Pancreas (tissue), 10 donors: ENCODE measurements around the gene MAP2K4. TPM values are rescaled to one million over a fixed set of nuclear protein-coding genes. Genes with fewer than 3 reads are reported as not detected.

ENCODE experiments used
- ATAC-seq, 4 donors: fragments of 200-7000 bp; cut with Tn5 transposase; one replicate each; pipeline versions ENCODE4 v1.8.0 to v1.9.1; 2020; ENCODE audit warnings: mild to moderate bottlenecking in 4 of 4, moderate library complexity in 4 of 4
- DNase-seq, 6 donors: peaks; one replicate each; pipeline ENCODE4 v3.0.0-alpha.2; 2020
- FAIRE-seq: peaks from 2 replicates; lab custom pipeline; 2012; peaks lifted over from hg19 to GRCh38; lab: Jason Lieb, UNC
- H3K27ac ChIP-seq, 4 donors: fragments of 200-600 bp; sonication (generic); 1 replicate in 3 of 4; 2 replicates in 1 of 4; pipeline versions ENCODE4 v1.5.0 to v1.8.0; 2020
- H3K27me3 ChIP-seq, 4 donors: fragments of 200-600 bp; one replicate each; pipeline ENCODE4 v1.8.0; 2021
- H3K36me3 ChIP-seq, 3 donors: fragments of 200-600 bp; sonication (generic) in 1 of 3; one replicate each; pipeline versions ENCODE4 v1.5.0 to v1.8.0; 2020 to 2021
- H3K4me1 ChIP-seq, 3 donors: fragments of 200-600 bp; one replicate each; pipeline ENCODE4 v1.8.0; 2021
- H3K4me3 ChIP-seq, 4 donors: fragments of 200-600 bp; sonication (generic) in 2 of 4; one replicate each; pipeline versions ENCODE4 v1.5.0 to v1.8.0; 2020 to 2021
- H3K9me3 ChIP-seq, 4 donors: fragments of 200-600 bp; one replicate each; pipeline ENCODE4 v1.8.0; 2021
- CTCF ChIP-seq, 4 donors: fragments of 200-600 bp; sonication (generic) in 3 of 4; IDR thresholded peaks; one replicate each; pipeline versions ENCODE4 v1.5.0 to v1.8.0; 2021; ENCODE audit warnings: antibody characterized with exemption in 4 of 4
- WGBS, 2 donors: extraction: QIAGEN DNeasy Blood & Tissue Kit; methylation state at CpG; one replicate each; pipeline ENCODE4 v1.1.7; 2013; 5-methylcytosine and 5-hydroxymethylcytosine counted together
- intact Hi-C, 3 donors: fragments of 100-400 bp; cut with DNase I; formaldehyde crosslinking; loops; one replicate each; pipeline versions ENCODE4 v1.11.1 to v1.14.2; 2022
- polyA plus RNA-seq, 2 donors: library from polyadenylated mRNA; stranded (reverse); fragments of 200-250 nt; gene quantifications; one replicate each; pipeline ENCODE4 v1.2.3, GENCODE V29; 2013
- total RNA-seq, 6 donors: library from RNA; stranded (reverse); fragmentation: NEBNext Ultra II Directional in 4 of 6; extraction: Animal tissue kit (Norgen Biotek cat#: 25700) in 4 of 6; gene quantifications; one replicate each; pipeline versions ENCODE4 v1.2.1 to v1.2.4, GENCODE V29; 2021 to 2023
- donor health status: healthy with polysubstance abuse.
- donor health status: DM: no; HTN: no; CAD: no; lungs with moderate emphysema.
- donor health status: DM: no; HTN: no; CAD: no.
- donor health status: control.
- donor health status: control.
- donor health status: Bipolar disorder and iron deficiency.
- donor health status: DM: yes; HTN: yes; CAD: no.
- donor health status: DM: no; HTN: no; CAD: no.
- donor health status: DM: no; HTN: no; CAD: no.
- donor health status: DM: yes; HTN: yes; CAD: no.

MAP2K4 gene
- total and polyA plus RNA-seq, 8 donors, result 4.9 to 20.4 (median 12.7) TPM

- Histone ChIP-seq H3K36me3 (no peaks in the 10 kb centered on the region), H3K4me1 (no peaks in the 10 kb centered on the region), H3K4me3 (no peak overlapping the region), H3K27ac (no peak overlapping the region), H3K9me3 (no peaks in the 10 kb centered on the region), H3K27me3 (no peaks in the 10 kb centered on the region)
- intact Hi-C loops, result no loop called here
- ATAC-seq (no peak), FAIRE-seq (no peak), DNase-seq (no peak)
- WGBS, 2 donors, result 75 to 84% methylated on average over 4 of the region's 4 CpGs
- TF ChIP-seq CTCF (IDR thresholded peaks at IDR 0.05), result no peak
These were observed 143.4 kb downstream of the MAP2K4 start for GRCh38 chr17:12164085-12164484.

GRCh38 chr17:12178644-12179330, 158.1 kb downstream of the MAP2K4 start:
- no peaks in the 10 kb centered on the region for H3K36me3 ChIP-seq
- H3K27ac ChIP-seq, result no peak overlapping the region
- no peak for FAIRE-seq
- TF ChIP-seq CTCF (IDR thresholded peaks at IDR 0.05), result no peak
- intact Hi-C loops, result no loop called here
- WGBS, 2 donors, result 67 to 74% methylated on average over 13 of the region's 13 CpGs
- H3K4me1 ChIP-seq, result no peaks in the 10 kb centered on the region
- no peak overlapping the region for H3K4me3 ChIP-seq
- DNase-seq, result no peak
- no peak for ATAC-seq
- no peaks in the 10 kb centered on the region for H3K9me3 ChIP-seq
- no peaks in the 10 kb centered on the region for H3K27me3 ChIP-seq

GRCh38 chr17:12180644-12181261, 160.1 kb downstream of the MAP2K4 start:
- peak; percentile 23 for FAIRE-seq
- intact Hi-C loops, result no loop called here

GRCh38 chr17:12187658-12188057, 167.0 kb downstream of the MAP2K4 start:
- FAIRE-seq, result no peak
- Histone ChIP-seq H3K4me3 (no peak overlapping the region), H3K27me3 (no peaks in the 10 kb centered on the region), H3K36me3 (no peaks in the 10 kb centered on the region), H3K27ac (no peak overlapping the region), H3K4me1 (no peaks in the 10 kb centered on the region), H3K9me3 (no peaks in the 10 kb centered on the region)
- no peak for DNase-seq
- no peak for TF ChIP-seq CTCF (IDR thresholded peaks at IDR 0.05)
- intact Hi-C loops, result no loop called here
- 84 to 87% methylated on average over 1 of the region's 1 CpG for WGBS, 2 donors
- ATAC-seq, result no peak

More at GRCh38 chr17:12180644-12181261, 160.1 kb downstream of the MAP2K4 start:
- no peaks in the 10 kb centered on the region for H3K4me1 ChIP-seq
- no peaks in the 10 kb centered on the region for H3K27me3 ChIP-seq
- ATAC-seq, result peak in 3 of 4 donors; percentile 55 to 73 (median 58)
- WGBS, 2 donors, result 9 to 10% methylated on average over 7 of the region's 7 CpGs
- H3K4me3 ChIP-seq, result no peak overlapping the region
- H3K36me3 ChIP-seq, result no peaks in the 10 kb centered on the region
- DNase-seq, result peak in 1 of 6 donors; percentile 20
- peak; percentile 28 to 71 (median 59) for TF ChIP-seq CTCF (IDR thresholded peaks at IDR 0.05)
- H3K27ac ChIP-seq, result no peak overlapping the region
- no peaks in the 10 kb centered on the region for H3K9me3 ChIP-seq
